ENCODE results near the gene C2orf81. TPM values are rescaled to one million over a fixed set of nuclear protein-coding genes. Genes with fewer than 3 reads are reported as not detected.
A peak's percentile ranks its signal among the peaks of the same experiment; 100 is the strongest.

Gene C2orf81
- polyA plus RNA-seq, 1 of the 3 experiments (the other 2 are of a cell fraction): 2.5 TPM

DNA sequence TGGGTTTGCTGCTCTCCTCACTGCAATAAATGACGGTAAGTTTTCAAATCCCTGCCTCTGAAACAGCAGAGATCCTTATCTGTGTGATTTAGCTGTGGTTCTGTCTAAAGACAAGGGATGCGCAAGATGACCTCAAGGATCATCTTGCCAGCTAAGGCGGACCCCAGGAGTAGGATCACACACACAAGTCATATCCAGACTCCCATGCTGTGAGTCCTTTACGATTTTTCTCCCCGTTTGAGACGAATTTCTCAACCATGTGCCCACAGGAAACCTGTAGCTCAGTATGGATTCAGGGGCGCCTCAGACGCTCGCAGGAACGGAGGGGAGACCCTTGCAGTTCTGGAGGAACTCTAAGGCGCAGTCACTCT is 30.2 kb downstream of the C2orf81 start:
- POLR2A ChIA-PET: interaction anchor here (0.7 to 1.8 kb wide), 13 partner anchors 9 to 243 kb away, joined by 3 to 11 read pairs (median 5); partner anchors contain the start of genes C2orf81, CCDC142, DCTN1 and INO80B
- H3K4me3 ChIP-seq (ENCODE audit: low read depth in 2 of 2, low read length in 1 of 2): peak overlapping the region; percentile 84 to 94
- no peaks in the 10 kb centered on the region for H3F3A ChIP-seq (replicated peaks; ENCODE audit: insufficient read depth)
- peaks cover 37% of the 10 kb centered on the region for H4K20me1 ChIP-seq (ENCODE audit: insufficient read depth)
- peak overlapping the region; percentile 86 for H2AFZ ChIP-seq (ENCODE audit: low read depth)
- H3K79me2 ChIP-seq (ENCODE audit: insufficient read depth): peaks cover 54% of the 10 kb centered on the region
- no peak for DNase-seq
- peak overlapping the region; percentile 86 for H3K9ac ChIP-seq
- H3K36me3 ChIP-seq (replicated peaks in 1 of 2; ENCODE audit: control insufficient read depth in 1 of 2, insufficient read depth in 2 of 2, low read length in 1 of 2): peaks cover 0 to 3% of the 10 kb centered on the region in 2 experiments
- peak overlapping the region; percentile 64 to 80; a peak in 3 of 4 replicates for H3K27ac ChIP-seq (ENCODE audit: low read depth in 2 of 2, low read length in 1 of 2)
- TF ChIP-seq MEF2A (IDR thresholded peaks at IDR 0.05; ENCODE audit: borderline replicate concordance, low read depth): no peak
- no peak for TF ChIP-seq REST (IDR thresholded peaks at IDR 0.05; ENCODE audit: low read depth, low read length)
- TF ChIP-seq MXI1 (IDR thresholded peaks at IDR 0.05; ENCODE audit: low read depth, low read length): peak; percentile 77
- TF ChIP-seq SIN3A (IDR thresholded peaks at IDR 0.05; ENCODE audit: borderline replicate concordance, low read depth, low read length): no peak; the same call in 1 of the 2 replicates
- TF ChIP-seq ELF1 (IDR thresholded peaks at IDR 0.05): no peak
- no peak for TF ChIP-seq FOXM1 (IDR thresholded peaks at IDR 0.05; ENCODE audit: low read depth)
- TF ChIP-seq USF1 (IDR thresholded peaks at IDR 0.05; ENCODE audit: borderline replicate concordance, low read depth): no peak
- 0 out of 2 replicates have a peak, but pooled peaks have one; percentile 9 for TF ChIP-seq PBX3 (IDR thresholded peaks at IDR 0.05)
- TF ChIP-seq GATA2 (CRISPR knock-in tag; IDR thresholded peaks at IDR 0.05): peak; percentile 84
- TF ChIP-seq, protein P1, sequence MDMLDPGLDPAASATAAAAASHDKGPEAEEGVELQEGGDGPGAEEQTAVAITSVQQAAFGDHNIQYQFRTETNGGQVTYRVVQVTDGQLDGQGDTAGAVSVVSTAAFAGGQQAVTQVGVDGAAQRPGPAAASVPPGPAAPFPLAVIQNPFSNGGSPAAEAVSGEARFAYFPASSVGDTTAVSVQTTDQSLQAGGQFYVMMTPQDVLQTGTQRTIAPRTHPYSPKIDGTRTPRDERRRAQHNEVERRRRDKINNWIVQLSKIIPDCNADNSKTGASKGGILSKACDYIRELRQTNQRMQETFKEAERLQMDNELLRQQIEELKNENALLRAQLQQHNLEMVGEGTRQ (IDR thresholded peaks at IDR 0.05; ENCODE audit: borderline replicate concordance, low read depth, low read length): no peak
- TF ChIP-seq EP300 (IDR thresholded peaks at IDR 0.05; ENCODE audit: borderline replicate concordance in 1 of 2, low read depth in 1 of 2, low read length in 1 of 2): no peak
- TF ChIP-seq TEAD4 (IDR thresholded peaks at IDR 0.05; ENCODE audit: borderline replicate concordance, insufficient read depth): no peak
- TF ChIP-seq JUND (IDR thresholded peaks at IDR 0.05): no peak
- peak; percentile 22; the same call in 1 of the 2 replicates for TF ChIP-seq MAX (IDR thresholded peaks at IDR 0.05; ENCODE audit: low read depth)
- no peak for TF ChIP-seq RAD21 (IDR thresholded peaks at IDR 0.05; ENCODE audit: low read length)
- no peak for TF ChIP-seq RXRA (IDR thresholded peaks at IDR 0.05; ENCODE audit: borderline replicate concordance, low read depth)
- no peak for TF ChIP-seq CHD2 (IDR thresholded peaks at IDR 0.05; ENCODE audit: low read length, partially characterized antibody)
- no peak for TF ChIP-seq IRF3 (IDR thresholded peaks at IDR 0.05; ENCODE audit: low read depth, low read length)
- 1% methylated on average over 11 of the region's 11 CpGs for WGBS (ENCODE audit: low lambda C conversion rate)
- H3K9me3 ChIP-seq: no peaks in the 10 kb centered on the region
- no peaks in the 10 kb centered on the region for H3K9me2 ChIP-seq
- peaks cover 9 to 20% of the 10 kb centered on the region in 2 experiments; a peak in 3 of 4 replicates for H3K4me1 ChIP-seq (ENCODE audit: control insufficient read depth in 1 of 2, insufficient read depth in 2 of 2, low read depth in 1 of 2, low read length in 1 of 2)
- peak overlapping the region; percentile 91 for H3K4me2 ChIP-seq
- CTCF ChIA-PET: interaction anchor here (0.5 to 5.0 kb wide), 47 partner anchors 9 to 567 kb away, joined by 3 to 52 read pairs (median 5); partner anchors contain the start of genes C2orf81, DCTN1, INO80B and MTHFD2
- no peaks in the 10 kb centered on the region for H3K27me3 ChIP-seq (ENCODE audit: insufficient read depth)
